Stimulated activated CD4-positive, alpha-beta T cell treated with anti-CD3 and anti-CD28 coated beads, TNF-alpha, amount 100 ng/mL, for 1 hour (primary cell): ENCODE results near the gene GRM5.
"Not testable (repeated sequence)": the region's sequence is repeated elsewhere in the genome, so short reads cannot be mapped to it uniquely, and the experiment has no call there.

Source experiments
- DNase-seq, 3 donors: peaks; one replicate each; pipeline ENCODE4 v3.0.0-alpha.2; 2020; ENCODE audit warnings: low read depth in 3 of 3, low spot score in 1 of 3

The GRM5 gene

DNA sequence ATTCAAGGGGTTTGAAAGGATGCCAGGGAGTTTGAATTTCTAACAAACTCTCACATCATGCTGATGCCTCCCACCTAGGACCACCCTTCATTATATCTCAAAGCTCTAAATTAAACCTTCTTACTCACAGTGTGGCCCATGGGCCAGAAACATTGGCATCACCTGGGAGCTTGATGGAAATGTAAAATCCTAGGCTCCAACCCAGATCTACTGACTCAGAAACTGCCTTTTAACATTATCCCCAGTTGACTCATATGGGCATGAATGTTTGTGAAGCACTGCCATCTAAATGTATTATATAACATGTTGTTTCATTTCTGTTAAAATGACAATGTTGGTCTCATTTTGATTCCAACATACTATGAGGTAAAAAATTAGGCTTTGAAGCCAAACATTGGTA is 90.3 kb downstream of the GRM5 start:
- not testable (repeated sequence) for DNase-seq

- no peak for DNase-seq
Observed at GRCh38 chr11:88972210-88972609, 93.6 kb downstream of the GRM5 start.

GRCh38 chr11:88961621-88962020 is 104.2 kb downstream of the GRM5 start:
- not testable (repeated sequence) for DNase-seq

GRCh38 chr11:88959857-88960256 is 105.9 kb downstream of the GRM5 start:
- not testable (repeated sequence) for DNase-seq

GRCh38 chr11:88950975-88951374 is 114.8 kb downstream of the GRM5 start:
- DNase-seq = no peak

DNA sequence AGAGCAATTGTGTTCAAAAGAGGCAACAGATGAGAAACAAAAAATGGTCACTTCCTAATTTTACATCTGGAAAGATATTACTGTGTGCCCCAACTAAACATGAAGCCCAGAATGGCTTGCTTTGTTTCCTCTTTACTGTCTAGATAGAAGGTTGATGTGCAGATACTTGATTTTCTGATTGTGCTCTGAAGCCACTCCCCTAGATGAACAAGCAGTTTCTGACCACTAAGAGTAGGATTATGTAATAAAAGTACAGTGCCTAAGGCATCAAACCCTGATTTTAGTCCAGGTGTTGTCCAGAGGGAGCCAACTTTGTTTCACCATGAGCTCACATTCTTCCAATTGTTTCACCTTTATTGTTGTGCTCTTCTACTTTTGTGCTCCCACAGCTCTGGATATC is 116.9 kb downstream of the GRM5 start:
- not testable (repeated sequence) for DNase-seq

- DNase-seq = not testable (repeated sequence)
Observed at GRCh38 chr11:88947843-88948572, 117.8 kb downstream of the GRM5 start.

DNA sequence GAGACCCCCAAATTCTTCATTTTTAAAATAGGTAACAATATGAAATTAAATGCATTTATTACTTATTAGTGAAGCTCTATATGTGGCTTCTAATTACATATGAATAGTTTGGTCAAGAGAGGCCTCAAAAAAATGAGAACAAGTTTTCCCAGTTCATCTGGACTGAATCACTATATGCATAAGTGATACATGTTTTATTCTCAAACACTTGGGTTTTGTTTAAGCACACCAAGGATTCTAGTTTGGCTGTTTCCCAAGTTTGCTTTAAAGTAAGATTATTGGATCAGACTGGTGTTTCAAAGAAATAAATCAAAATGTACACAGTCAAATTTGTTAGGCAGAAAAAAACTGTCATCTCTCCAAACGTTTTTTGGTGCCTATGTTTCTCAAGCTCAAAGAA is 136.1 kb downstream of the GRM5 start:
- not testable (repeated sequence) for DNase-seq

GRCh38 chr11:88917065-88917464 is 148.7 kb downstream of the GRM5 start:
- DNase-seq = not testable (repeated sequence)

DNA sequence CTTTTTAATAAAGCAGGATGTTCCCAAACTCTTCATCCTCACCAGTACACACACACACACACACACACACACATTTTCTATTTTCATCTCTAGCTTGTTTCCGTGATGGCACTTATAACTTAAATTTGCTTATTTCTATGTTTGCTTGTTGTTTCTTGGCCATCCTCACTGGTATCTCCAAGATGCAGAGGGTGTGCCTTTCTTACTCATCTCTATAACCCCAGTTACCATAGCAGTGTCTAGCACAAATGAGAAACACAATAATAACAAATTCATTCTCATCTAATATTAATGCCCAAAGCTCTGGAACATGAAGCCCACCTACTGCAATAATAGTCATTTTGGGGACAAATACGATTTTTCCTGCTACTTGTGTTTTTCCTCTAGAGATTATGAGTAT is 156.3 kb downstream of the GRM5 start:
- no peak for DNase-seq

GRCh38 chr11:88901436-88901835 is 164.3 kb downstream of the GRM5 start:
- DNase-seq = not testable (repeated sequence)

- not testable (repeated sequence) for DNase-seq
Observed at GRCh38 chr11:88888855-88889254, 176.9 kb downstream of the GRM5 start.

GRCh38 chr11:88886796-88887195 is 179.0 kb downstream of the GRM5 start:
- no peak for DNase-seq

DNA sequence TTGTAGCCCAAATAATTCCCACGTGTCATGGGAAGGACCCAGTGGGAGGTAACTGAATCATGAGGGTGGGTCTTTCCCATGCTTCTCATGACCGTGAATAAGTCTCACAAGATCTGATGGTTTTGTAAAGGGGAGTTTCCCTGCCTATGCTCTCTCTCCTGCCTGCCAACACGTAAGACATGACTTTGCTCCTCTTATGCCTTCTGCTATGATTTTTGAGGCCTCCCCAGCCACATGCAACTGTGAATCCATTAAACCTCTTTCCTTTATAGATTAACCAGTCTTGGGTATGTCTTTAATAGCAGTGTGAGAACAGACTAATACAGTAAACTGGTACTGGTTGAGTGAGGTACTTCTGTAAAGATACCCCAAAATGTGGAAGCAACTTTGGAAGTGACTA is 183.0 kb downstream of the GRM5 start:
- DNase-seq = not testable (repeated sequence)

- no peak for DNase-seq
Observed at GRCh38 chr11:88861618-88862017, 204.2 kb downstream of the GRM5 start.

- not testable (repeated sequence) for DNase-seq
Observed at GRCh38 chr11:88860431-88860830, 205.4 kb downstream of the GRM5 start.

DNA sequence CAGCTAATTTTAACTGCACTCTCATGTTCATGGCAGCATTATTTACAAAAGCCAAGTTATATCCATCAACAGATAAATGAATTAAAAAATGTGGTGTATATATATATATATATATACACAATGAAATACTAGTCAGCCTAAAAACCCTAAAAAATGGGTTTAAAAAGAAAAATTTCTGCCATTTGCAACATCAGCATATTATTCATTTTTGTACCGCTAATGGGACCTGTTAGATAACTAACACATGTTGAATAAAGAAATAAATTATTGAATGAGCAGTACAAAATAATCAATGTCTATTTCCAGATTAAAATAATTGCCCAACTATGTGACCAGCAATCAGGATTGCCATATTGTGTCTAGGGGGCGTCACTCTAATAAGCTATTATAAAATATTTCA is 211.8 kb downstream of the GRM5 start:
- DNase-seq = not testable (repeated sequence)

DNA sequence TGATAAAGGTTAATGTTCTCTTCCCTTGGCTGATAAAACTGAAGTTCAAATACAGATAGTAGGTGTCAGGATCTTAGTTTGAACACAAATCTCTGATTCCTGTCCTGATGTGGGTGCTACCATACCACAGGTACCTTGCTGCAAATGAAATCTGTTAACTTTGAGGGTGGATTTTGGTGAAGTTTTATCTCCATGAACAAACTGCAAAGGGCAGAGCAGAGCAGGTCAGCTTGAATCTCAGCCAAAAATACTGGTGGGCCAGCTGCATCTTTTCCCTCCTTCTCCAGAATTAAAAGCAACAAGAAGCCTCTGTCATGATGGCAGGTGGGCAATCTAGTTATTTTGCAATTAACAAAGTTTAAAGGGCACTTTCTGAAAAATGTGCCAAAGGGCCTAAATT is 214.2 kb downstream of the GRM5 start:
- DNase-seq = not testable (repeated sequence)

- DNase-seq = not testable (repeated sequence)
Observed at GRCh38 chr11:88849773-88850172, 216.0 kb downstream of the GRM5 start.

GRCh38 chr11:88849368-88849767 is 216.4 kb downstream of the GRM5 start:
- DNase-seq = no peak

- DNase-seq = not testable (repeated sequence)
Observed at GRCh38 chr11:88846266-88846665, 219.5 kb downstream of the GRM5 start.

GRCh38 chr11:88844941-88845340 is 220.8 kb downstream of the GRM5 start:
- DNase-seq = not testable (repeated sequence)
